Chondrocyte (in vitro differentiated cells): Measurements from ENCODE around the gene HSH2D. TPM values are rescaled to one million over a fixed set of nuclear protein-coding genes. Genes with fewer than 3 reads are reported as not detected.

ENCODE experiments used
- DNase-seq: peaks from one replicate; pipeline ENCODE4 v3.0.0; 2021; ENCODE audit warnings: mixed read lengths, low spot score
- H3K27ac Mint-ChIP-seq: one replicate; pipeline ENCODE4 v1.8.0; 2021; ENCODE audit warnings: mild to moderate bottlenecking, moderate library complexity, mixed read lengths; ENCODE audit not compliant: unreplicated experiment
- H3K27me3 Mint-ChIP-seq: 2 replicates; pipeline ENCODE4 v1.8.0; 2021; ENCODE audit warnings: low read depth, mixed read lengths
- H3K36me3 Mint-ChIP-seq: 2 replicates; pipeline ENCODE4 v1.8.0; 2021; ENCODE audit warnings: low read depth, mixed read lengths
- H3K4me1 Mint-ChIP-seq: 2 replicates; pipeline ENCODE4 v1.8.0; 2021; ENCODE audit warnings: low read depth, mild to moderate bottlenecking, mixed read lengths
- H3K4me3 Mint-ChIP-seq: one replicate; pipeline ENCODE4 v1.8.0; 2021; ENCODE audit warnings: mild to moderate bottlenecking, moderate library complexity, mixed read lengths; ENCODE audit not compliant: unreplicated experiment
- H3K9me3 Mint-ChIP-seq: 2 replicates; pipeline ENCODE4 v1.8.0; 2021; ENCODE audit warnings: low read depth, mixed read lengths
- total RNA-seq: library from RNA; stranded (reverse); gene quantifications from 3 replicates; pipeline ENCODE4 v1.2.1, GENCODE V29; 2021
- TF ChIP-seq, protein P1 (sequence below): fragments of 200-600 bp; sonication (generic); IDR thresholded peaks from 2 replicates; pipeline ENCODE4 v1.5.0; 2021; ENCODE audit warnings: antibody characterized with exemption, mild to moderate bottlenecking, moderate library complexity

The HSH2D gene
- total RNA-seq, 1 donor from 2014 or later, result not detected

DNA sequence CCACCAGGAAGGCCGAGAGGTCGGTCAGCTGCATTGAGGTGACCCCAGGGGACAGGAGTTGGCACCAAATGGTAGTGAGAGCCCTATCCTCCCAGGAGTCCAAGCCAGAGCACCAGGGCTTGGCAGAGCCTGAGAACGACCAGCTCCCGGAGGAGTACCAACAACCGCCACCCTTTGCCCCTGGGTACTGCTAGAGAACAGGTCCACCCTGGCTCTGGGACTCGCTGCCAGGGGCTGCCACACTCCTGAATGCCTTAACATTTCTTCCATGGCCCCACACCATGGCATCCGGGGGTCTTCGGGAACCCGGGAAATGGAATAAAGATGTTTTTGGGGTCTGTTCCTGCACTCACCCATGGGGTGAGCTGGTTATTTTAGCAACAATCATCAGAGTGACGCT lies 14.1 kb downstream of the HSH2D start:
- Mint-ChIP-seq H3K36me3 (no peaks in the 10 kb centered on the region), H3K4me3 (no peak overlapping the region), H3K4me1 (peaks cover 13% of the 10 kb centered on the region), H3K9me3 (no peaks in the 10 kb centered on the region), H3K27ac (no peak overlapping the region), H3K27me3 (peaks cover 7% of the 10 kb centered on the region)
- TF ChIP-seq, protein P1, sequence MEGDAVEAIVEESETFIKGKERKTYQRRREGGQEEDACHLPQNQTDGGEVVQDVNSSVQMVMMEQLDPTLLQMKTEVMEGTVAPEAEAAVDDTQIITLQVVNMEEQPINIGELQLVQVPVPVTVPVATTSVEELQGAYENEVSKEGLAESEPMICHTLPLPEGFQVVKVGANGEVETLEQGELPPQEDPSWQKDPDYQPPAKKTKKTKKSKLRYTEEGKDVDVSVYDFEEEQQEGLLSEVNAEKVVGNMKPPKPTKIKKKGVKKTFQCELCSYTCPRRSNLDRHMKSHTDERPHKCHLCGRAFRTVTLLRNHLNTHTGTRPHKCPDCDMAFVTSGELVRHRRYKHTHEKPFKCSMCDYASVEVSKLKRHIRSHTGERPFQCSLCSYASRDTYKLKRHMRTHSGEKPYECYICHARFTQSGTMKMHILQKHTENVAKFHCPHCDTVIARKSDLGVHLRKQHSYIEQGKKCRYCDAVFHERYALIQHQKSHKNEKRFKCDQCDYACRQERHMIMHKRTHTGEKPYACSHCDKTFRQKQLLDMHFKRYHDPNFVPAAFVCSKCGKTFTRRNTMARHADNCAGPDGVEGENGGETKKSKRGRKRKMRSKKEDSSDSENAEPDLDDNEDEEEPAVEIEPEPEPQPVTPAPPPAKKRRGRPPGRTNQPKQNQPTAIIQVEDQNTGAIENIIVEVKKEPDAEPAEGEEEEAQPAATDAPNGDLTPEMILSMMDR, result no peak
- no peak for DNase-seq

DNA sequence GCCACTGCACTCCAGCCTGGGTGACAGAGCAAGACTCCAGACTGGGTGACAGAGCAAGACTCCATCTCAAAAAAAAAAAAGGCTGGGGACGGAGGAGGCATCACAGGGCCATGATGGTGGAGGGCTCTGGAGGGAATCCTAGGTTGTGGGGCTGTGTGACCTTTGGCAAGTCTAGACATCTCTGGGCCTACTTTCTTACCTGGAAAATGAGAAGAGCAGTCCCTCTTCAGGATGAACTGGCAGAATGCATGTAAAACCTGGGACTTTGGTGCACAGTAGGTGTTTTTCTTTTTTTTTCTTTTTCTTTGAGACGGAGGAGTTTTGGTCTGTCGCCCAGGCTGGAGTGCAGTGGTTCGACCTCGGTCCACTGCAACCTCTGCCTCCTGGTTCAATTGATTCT lies 16.2 kb downstream of the HSH2D start:
- Mint-ChIP-seq H3K9me3 (no peaks in the 10 kb centered on the region), H3K36me3 (no peaks in the 10 kb centered on the region), H3K27me3 (peaks cover 5% of the 10 kb centered on the region), H3K4me1 (peaks cover 13% of the 10 kb centered on the region), H3K4me3 (no peak overlapping the region), H3K27ac (no peak overlapping the region)
- DNase-seq, result no peak
- TF ChIP-seq, protein P1, result no peak

DNA sequence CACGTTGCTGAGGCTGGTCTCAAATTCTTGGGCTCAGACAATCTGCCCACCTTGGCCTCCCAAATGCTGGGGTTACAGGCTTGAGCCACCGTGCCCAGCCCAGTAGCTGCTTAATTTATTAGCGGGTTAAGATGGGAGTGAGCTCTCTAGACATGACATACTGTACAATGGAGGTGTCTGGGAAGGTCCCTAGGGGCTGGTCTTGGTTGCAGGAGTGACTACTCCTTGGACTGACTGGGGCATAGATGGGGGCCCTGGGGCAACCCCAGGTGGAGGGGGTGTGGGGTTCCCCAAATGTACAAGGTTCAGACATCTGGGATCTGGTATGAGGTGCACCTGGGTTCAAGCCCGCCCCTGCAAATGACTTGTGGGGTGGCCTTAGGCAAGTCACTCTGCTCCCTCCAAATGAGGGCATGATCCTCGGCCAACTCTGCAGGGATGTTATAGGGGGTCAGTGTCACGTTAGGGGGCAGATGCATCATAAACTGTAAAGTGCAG lies 17.0 kb downstream of the HSH2D start:
- Mint-ChIP-seq H3K36me3 (no peaks in the 10 kb centered on the region), H3K27me3 (no peaks in the 10 kb centered on the region), H3K4me3 (no peak overlapping the region), H3K9me3 (no peaks in the 10 kb centered on the region), H3K27ac (no peak overlapping the region), H3K4me1 (peaks cover 13% of the 10 kb centered on the region)
- no peak for DNase-seq
- TF ChIP-seq, protein P1, result no peak

DNA sequence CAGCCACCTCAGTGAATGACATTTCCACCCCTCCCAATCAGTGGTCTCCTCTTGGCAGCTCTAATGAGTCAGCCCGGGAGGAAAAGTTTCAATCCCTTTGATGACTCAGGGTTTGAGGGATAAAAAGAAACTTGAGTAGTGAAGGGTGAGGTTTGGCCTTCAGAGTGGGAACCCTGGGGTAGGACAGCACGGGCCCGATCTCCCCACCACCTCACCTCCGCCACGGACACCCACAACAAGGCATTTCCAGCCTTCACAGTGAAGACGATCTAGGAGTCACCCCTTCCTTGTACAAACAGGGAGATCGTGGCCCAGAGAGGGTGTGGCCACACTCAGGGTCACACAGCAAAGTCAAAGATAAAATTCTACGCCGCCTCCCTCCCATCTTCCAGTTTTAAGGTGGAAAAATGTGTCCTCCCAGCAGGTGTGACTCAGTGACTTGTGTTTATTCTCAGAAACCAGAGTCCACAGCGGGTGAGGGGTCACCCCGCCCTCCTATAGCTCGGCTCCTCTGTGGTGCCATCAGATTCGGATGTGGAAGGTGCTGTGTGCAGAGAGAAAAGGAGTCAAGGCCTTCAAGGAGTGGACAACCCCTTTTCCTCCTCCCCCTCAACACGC lies 17.6 kb downstream of the HSH2D start:
- Mint-ChIP-seq H3K4me3 (no peak overlapping the region), H3K36me3 (no peaks in the 10 kb centered on the region), H3K9me3 (no peaks in the 10 kb centered on the region), H3K27ac (peak overlapping the region; percentile 66), H3K27me3 (no peaks in the 10 kb centered on the region), H3K4me1 (peaks cover 13% of the 10 kb centered on the region)
- TF ChIP-seq, protein P1, result no peak
- no peak for DNase-seq

DNA sequence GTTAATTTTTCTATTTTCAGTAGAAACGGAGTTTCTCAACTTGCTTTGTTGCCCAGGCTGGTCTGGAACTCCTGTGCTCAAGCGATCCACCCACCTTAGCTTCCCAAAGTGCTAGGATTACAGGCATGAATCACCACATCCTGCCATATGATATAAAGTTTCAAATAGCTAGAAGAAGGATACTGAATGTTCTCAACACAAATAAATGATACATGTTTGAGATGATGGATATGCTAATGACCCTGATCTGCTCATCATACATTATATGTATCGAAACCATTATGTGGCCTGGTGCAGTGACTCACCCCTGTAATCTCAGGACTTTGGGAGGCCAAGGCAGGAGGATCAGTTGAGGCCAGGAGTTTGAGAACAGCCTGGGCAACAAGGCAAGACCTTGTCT lies 18.4 kb downstream of the HSH2D start:
- no peaks in the 10 kb centered on the region for H3K27me3 Mint-ChIP-seq
- TF ChIP-seq, protein P1, result no peak
- H3K36me3 Mint-ChIP-seq, result no peaks in the 10 kb centered on the region
- peaks cover 13% of the 10 kb centered on the region for H3K4me1 Mint-ChIP-seq
- H3K27ac Mint-ChIP-seq, result peak overlapping the region; percentile 82
- H3K4me3 Mint-ChIP-seq, result no peak overlapping the region
- no peak for DNase-seq
- no peaks in the 10 kb centered on the region for H3K9me3 Mint-ChIP-seq
